Uterus (tissue), 4 donors: ENCODE measurements around the gene CHCHD3. TPM values are rescaled to one million over a fixed set of nuclear protein-coding genes. Genes with fewer than 3 reads are reported as not detected.
"Not testable (repeated sequence)": the region's sequence is repeated elsewhere in the genome, so short reads cannot be mapped to it uniquely, and the experiment has no call there.

Source experiments
- DNase-seq, 2 donors: peaks; one replicate each; pipeline ENCODE4 v3.0.0-alpha.2; 2019 to 2020
- H3K27ac ChIP-seq, 2 donors: fragments of 200-600 bp; sonication (generic); 1 replicate in 1 of 2; 2 replicates in 1 of 2; pipeline ENCODE4 v1.5.1; 2016 to 2018
- H3K27me3 ChIP-seq, 2 donors: fragments of 200-600 bp; sonication (generic); one replicate each; pipeline ENCODE4 v1.5.1; 2018 to 2019; ENCODE audit warnings: control low read depth in 1 of 2
- H3K36me3 ChIP-seq, 2 donors: fragments of 200-600 bp; sonication (generic); one replicate each; pipeline ENCODE4 v1.5.1; 2019; ENCODE audit warnings: control low read depth in 1 of 2
- H3K4me1 ChIP-seq, 2 donors: fragments of 200-600 bp; sonication (generic); one replicate each; pipeline ENCODE4 v1.5.1; 2018 to 2019; ENCODE audit warnings: control low read depth in 1 of 2
- H3K4me3 ChIP-seq, 2 donors: fragments of 200-600 bp; sonication (generic); 1 replicate in 1 of 2; 2 replicates in 1 of 2; pipeline ENCODE4 v1.5.1; 2018 to 2019; ENCODE audit warnings: mild to moderate bottlenecking in 1 of 2
- H3K9me3 ChIP-seq, 2 donors: fragments of 200-600 bp; sonication (generic); one replicate each; pipeline ENCODE4 v1.5.1; 2019; ENCODE audit warnings: control low read depth in 1 of 2
- POLR2A ChIP-seq, 2 donors: fragments of 450-650 bp; IDR thresholded peaks; one replicate each; pipeline ENCODE4 v1.6.1; 2016; ENCODE audit warnings: antibody characterized with exemption in 2 of 2, mild to moderate bottlenecking in 1 of 2, moderate library complexity in 1 of 2
- intact Hi-C: fragments of 100-400 bp; cut with DNase I; formaldehyde crosslinking; loops from one replicate; pipeline ENCODE4 v1.15.1; 2023; ENCODE audit warnings: low total_unique reads
- total RNA-seq, 4 donors: library from RNA; depleted of rRNA in 3 of 4; stranded (reverse); fragments of >200 nt in 3 of 4; gene quantifications; one replicate each; pipeline versions ENCODE4 v1.1.0 to v1.2.4, GENCODE V29; 2014 to 2023
- TF ChIP-seq, protein P1 (sequence below), 4 experiments: fragments of 200-600 bp in 2 of 4; fragments of 450-650 bp in 2 of 4; sonication (generic) in 2 of 4; IDR thresholded peaks; one replicate each; pipeline ENCODE4 v1.5.1; 2016 to 2019; ENCODE audit warnings: antibody characterized with exemption in 4 of 4, mild to moderate bottlenecking in 2 of 4, moderate library complexity in 1 of 4
- donor health status: DM: yes; HTN: yes; CAD: no.

CHCHD3 gene
- total RNA-seq, 4 donors from 2014 or later: 43.5 to 61.0 (median 47.6) TPM

DNA sequence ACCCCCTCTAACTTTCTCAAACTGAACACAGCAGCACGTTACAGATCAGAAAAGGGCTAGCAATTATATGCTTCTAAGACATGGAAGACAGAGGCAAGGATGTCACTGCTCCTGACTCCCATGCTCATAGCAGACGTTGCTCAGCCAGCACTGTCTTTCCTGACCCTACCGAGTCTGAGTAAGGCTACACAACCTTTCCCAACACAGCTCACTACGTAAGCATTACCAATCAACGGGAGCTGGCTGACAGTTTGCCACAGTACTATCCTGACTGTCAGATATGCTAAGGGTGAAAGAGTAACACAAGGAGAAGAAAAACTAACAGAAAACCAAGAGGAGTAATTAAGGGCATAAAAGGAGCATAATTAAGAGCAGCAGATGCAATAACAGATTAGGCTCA, 171.2 kb downstream of the CHCHD3 start:
- TF ChIP-seq, protein P1, sequence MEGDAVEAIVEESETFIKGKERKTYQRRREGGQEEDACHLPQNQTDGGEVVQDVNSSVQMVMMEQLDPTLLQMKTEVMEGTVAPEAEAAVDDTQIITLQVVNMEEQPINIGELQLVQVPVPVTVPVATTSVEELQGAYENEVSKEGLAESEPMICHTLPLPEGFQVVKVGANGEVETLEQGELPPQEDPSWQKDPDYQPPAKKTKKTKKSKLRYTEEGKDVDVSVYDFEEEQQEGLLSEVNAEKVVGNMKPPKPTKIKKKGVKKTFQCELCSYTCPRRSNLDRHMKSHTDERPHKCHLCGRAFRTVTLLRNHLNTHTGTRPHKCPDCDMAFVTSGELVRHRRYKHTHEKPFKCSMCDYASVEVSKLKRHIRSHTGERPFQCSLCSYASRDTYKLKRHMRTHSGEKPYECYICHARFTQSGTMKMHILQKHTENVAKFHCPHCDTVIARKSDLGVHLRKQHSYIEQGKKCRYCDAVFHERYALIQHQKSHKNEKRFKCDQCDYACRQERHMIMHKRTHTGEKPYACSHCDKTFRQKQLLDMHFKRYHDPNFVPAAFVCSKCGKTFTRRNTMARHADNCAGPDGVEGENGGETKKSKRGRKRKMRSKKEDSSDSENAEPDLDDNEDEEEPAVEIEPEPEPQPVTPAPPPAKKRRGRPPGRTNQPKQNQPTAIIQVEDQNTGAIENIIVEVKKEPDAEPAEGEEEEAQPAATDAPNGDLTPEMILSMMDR (IDR thresholded peaks at IDR 0.05): no peak
- TF ChIP-seq POLR2A (IDR thresholded peaks at IDR 0.05): no peak
- H3K27ac ChIP-seq: no peak overlapping the region
- H3K27me3 ChIP-seq: no peaks in the 10 kb centered on the region
- H3K36me3 ChIP-seq: no peaks in the 10 kb centered on the region
- no peak overlapping the region for H3K4me3 ChIP-seq
- DNase-seq: no peak
- no peaks in the 10 kb centered on the region for H3K4me1 ChIP-seq
- intact Hi-C loops: no loop called here
- H3K9me3 ChIP-seq: no peaks in the 10 kb centered on the region

DNA sequence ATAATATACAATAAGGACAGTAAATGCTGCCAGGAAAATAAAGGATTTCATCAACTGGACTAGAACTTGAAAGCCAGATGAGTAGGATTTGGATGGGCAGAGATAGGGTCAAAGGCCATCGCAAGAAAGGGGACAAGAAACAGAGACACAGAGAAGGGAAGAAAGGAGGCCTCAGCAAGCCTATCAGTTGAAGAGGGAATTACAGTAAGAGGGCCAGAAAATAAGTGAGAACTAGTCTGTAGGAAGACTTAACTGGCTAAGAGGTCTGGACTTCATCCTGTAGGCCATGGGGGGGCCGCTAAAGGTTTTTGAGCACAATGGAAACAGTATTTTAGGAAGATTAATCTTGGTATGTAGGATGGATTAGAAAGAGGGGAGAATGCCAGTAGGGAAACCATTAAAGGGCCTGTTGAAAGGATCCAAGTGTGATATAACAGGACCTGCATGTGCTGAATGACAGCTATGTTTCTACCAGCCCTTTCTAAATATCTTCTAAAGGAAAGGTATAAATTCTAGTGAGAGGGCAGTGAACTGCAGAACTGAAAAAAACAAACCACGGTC, 174.4 kb downstream of the CHCHD3 start:
- H3K4me3 ChIP-seq: no peak overlapping the region
- H3K36me3 ChIP-seq: no peaks in the 10 kb centered on the region
- no peak for DNase-seq
- no peaks in the 10 kb centered on the region for H3K27me3 ChIP-seq
- no peak for TF ChIP-seq POLR2A (IDR thresholded peaks at IDR 0.05)
- intact Hi-C loops: no loop called here
- H3K9me3 ChIP-seq: no peaks in the 10 kb centered on the region
- H3K27ac ChIP-seq: no peak overlapping the region
- H3K4me1 ChIP-seq: no peaks in the 10 kb centered on the region

DNA sequence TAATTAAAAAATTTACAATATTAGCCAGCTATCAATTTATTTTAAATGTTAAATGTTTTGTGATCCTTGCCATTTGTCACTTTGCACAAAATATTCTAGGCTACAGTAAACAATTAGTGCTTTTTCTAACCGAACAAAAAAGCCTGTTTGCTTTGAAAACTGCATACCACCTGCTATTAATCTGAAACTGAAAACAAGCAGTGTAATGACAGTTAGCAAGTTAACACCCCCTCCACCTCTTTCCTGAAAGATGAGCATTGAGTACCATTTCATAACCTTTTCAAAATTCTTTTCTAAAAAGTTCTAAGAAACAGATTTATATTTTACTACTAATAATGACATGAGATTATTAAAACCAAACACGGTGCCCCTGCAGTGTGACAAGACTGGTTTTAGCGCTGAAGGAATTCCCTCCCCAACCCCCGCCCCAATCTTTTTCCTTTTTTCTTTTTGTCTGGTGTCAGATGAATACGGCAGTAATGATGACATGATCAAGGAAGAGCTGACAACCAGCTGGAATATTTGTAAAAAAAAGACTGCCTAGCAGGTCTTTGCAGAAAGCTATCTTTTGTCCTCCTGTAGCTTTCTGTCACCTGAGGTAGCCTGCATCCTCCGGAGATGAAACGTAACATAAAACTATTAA, 175.6 kb downstream of the CHCHD3 start:
- Histone ChIP-seq H3K9me3 (no peaks in the 10 kb centered on the region), H3K36me3 (no peaks in the 10 kb centered on the region)
- intact Hi-C loops: no loop called here

DNA sequence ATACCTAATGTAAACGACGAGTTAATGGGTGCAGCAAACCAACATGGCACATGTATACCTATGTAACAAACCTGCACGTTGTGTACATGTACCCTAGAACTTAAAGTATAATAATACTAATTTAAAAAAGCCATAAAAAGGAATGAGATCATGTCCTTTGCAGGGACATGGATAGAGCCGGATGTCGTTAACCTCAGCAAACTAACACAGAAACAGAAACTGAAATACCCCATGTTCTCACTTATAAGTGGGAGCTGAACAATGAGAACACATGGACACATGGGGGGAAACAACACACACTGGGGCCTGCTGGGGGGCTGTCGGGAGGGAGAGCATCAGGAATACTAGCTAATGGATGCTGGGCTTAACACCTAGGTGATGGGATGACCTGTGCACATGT, 176.8 kb downstream of the CHCHD3 start:
- H3K4me1 ChIP-seq, intact Hi-C loops, DNase-seq, H3K27ac ChIP-seq, H3K9me3 ChIP-seq, H3K27me3 ChIP-seq, H3K36me3 ChIP-seq, H3K4me3 ChIP-seq: not testable (repeated sequence)

More for the DNA sequence above, 175.6 kb downstream of the CHCHD3 start:
- no peak overlapping the region for H3K27ac ChIP-seq
- H3K27me3 ChIP-seq: no peaks in the 10 kb centered on the region
- no peaks in the 10 kb centered on the region for H3K4me1 ChIP-seq
- TF ChIP-seq, protein P1 (IDR thresholded peaks at IDR 0.05): no peak
- no peak for TF ChIP-seq POLR2A (IDR thresholded peaks at IDR 0.05)
- DNase-seq: no peak
- no peak overlapping the region for H3K4me3 ChIP-seq

DNA sequence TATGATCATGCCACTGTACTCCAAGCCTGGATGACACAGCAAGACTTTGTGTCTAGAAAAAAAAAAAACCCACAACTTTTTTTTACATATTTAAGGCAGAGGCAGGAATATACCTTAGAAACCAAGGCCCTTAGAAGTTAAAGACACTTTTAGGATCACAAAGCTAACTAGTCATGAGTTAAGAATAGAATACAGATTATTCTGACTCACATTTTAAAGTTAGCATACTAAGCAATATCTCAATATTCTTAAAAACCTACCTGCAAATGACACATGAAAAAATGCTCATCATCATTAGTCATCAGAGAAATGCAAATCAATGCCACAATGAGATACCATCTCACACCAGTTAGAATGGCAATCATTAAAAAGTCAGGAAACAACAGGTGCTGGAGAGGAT, 177.7 kb downstream of the CHCHD3 start:
- TF ChIP-seq, protein P1 (IDR thresholded peaks at IDR 0.05): no peak
- TF ChIP-seq POLR2A (IDR thresholded peaks at IDR 0.05): no peak
- DNase-seq: no peak
- Histone ChIP-seq H3K36me3 (no peaks in the 10 kb centered on the region), H3K9me3 (no peaks in the 10 kb centered on the region), H3K4me1 (no peaks in the 10 kb centered on the region), H3K4me3 (no peak overlapping the region), H3K27me3 (no peaks in the 10 kb centered on the region), H3K27ac (no peak overlapping the region)
- intact Hi-C loops: no loop called here

DNA sequence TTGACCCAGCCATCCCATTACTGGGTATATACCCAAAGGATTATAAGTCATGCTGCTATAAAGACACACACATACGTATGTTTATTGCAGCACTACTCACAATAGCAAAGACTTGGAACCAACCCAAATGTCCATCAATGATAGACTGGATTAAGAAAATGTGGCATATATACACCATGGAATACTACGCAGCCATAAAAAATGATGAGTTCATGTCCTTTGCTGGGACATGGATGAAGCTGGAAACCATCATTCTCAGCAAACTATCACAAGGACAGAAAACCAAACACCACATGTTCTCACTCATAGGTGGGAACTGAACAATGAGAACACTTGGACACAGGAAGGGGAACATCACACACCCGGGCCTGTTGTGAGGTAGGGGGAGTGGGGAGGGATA, 179.6 kb downstream of the CHCHD3 start:
- H3K4me1 ChIP-seq, H3K4me3 ChIP-seq, intact Hi-C loops, DNase-seq, H3K27ac ChIP-seq, H3K27me3 ChIP-seq, H3K9me3 ChIP-seq, H3K36me3 ChIP-seq: not testable (repeated sequence)

DNA sequence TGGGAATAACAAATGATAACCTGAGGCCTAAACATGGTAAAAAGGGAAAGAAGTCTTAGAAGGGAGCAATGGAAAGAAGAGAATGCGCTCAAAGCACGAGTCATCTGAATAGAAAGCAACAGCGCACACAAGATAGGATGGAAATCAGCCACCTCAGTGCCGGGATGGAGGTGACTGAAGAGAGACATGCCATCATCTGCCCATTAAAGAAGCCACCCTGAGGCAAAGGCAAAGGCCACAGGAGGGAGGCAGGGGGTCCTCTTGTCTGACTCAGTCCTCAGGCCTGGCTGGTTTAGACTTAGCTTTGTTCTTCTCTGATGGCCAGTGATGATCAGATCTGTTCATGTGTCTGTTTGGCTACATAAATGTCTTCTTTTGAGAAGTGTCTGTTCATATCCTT, 180.6 kb downstream of the CHCHD3 start:
- Histone ChIP-seq H3K36me3 (no peaks in the 10 kb centered on the region), H3K4me3 (no peak overlapping the region), H3K4me1 (no peaks in the 10 kb centered on the region), H3K27ac (no peak overlapping the region), H3K9me3 (no peaks in the 10 kb centered on the region), H3K27me3 (no peaks in the 10 kb centered on the region)
- intact Hi-C loops: no loop called here
- no peak for TF ChIP-seq POLR2A (IDR thresholded peaks at IDR 0.05)
- TF ChIP-seq, protein P1 (IDR thresholded peaks at IDR 0.05): no peak
- no peak for DNase-seq
